HG03378 (cell line): ENCODE data around the gene SVEP1.
"Not testable (repeated sequence)": the region's sequence is repeated elsewhere in the genome, so short reads cannot be mapped to it uniquely, and the experiment has no call there.

Experiments used
- ATAC-seq: cut with Tn5 transposase; IDR thresholded peaks from one replicate; pipeline ENCODE4 v1.9.1; 2021; ENCODE audit warnings: mild to moderate bottlenecking, moderate library complexity; ENCODE audit not compliant: unreplicated experiment

SVEP1 gene

GRCh38 chr9:110579862-110580219 lies 300 bp upstream of the SVEP1 start:
- no peak for ATAC-seq

- no peak for ATAC-seq
These were observed 937 bp downstream of the SVEP1 start for GRCh38 chr9:110578575-110579033.

- no peak for ATAC-seq
These were observed 3.6 kb downstream of the SVEP1 start for GRCh38 chr9:110575945-110576344.

- no peak for ATAC-seq
These were observed 4.4 kb downstream of the SVEP1 start for GRCh38 chr9:110575169-110575568.

- no peak for ATAC-seq
These were observed 6.2 kb downstream of the SVEP1 start for GRCh38 chr9:110573305-110573704.

GRCh38 chr9:110571801-110572483 lies 7.6 kb downstream of the SVEP1 start:
- no peak for ATAC-seq

- no peak for ATAC-seq
These were observed 13.4 kb downstream of the SVEP1 start for GRCh38 chr9:110566156-110566555.

GRCh38 chr9:110561826-110562225 lies 17.7 kb downstream of the SVEP1 start:
- no peak for ATAC-seq

- no peak for ATAC-seq
These were observed 19.7 kb downstream of the SVEP1 start for GRCh38 chr9:110559869-110560268.

GRCh38 chr9:110555551-110556331 lies 23.8 kb downstream of the SVEP1 start:
- no peak for ATAC-seq

GRCh38 chr9:110546411-110546871 lies 33.1 kb downstream of the SVEP1 start:
- ATAC-seq = no peak

- no peak for ATAC-seq
These were observed 33.8 kb downstream of the SVEP1 start for GRCh38 chr9:110545705-110546104.

GRCh38 chr9:110543631-110544051 lies 35.9 kb downstream of the SVEP1 start:
- no peak for ATAC-seq

- no peak for ATAC-seq
These were observed 37.6 kb downstream of the SVEP1 start for GRCh38 chr9:110541950-110542349.

GRCh38 chr9:110538647-110539041 lies 40.9 kb downstream of the SVEP1 start:
- no peak for ATAC-seq

GRCh38 chr9:110537841-110538646 lies 41.5 kb downstream of the SVEP1 start:
- ATAC-seq = no peak

- no peak for ATAC-seq
These were observed 42.7 kb downstream of the SVEP1 start for GRCh38 chr9:110536822-110537221.

- ATAC-seq = not testable (repeated sequence)
These were observed 45.4 kb downstream of the SVEP1 start for GRCh38 chr9:110534162-110534561.

- no peak for ATAC-seq
These were observed 46.5 kb downstream of the SVEP1 start for GRCh38 chr9:110532908-110533665.

GRCh38 chr9:110531776-110532175 lies 47.8 kb downstream of the SVEP1 start:
- ATAC-seq = no peak

- not testable (repeated sequence) for ATAC-seq
These were observed 48.3 kb downstream of the SVEP1 start for GRCh38 chr9:110531241-110531640.
